Endothelial cell of umbilical vein (primary cell): ENCODE data around the gene CCNJL.

Source experiments
- EZH2 ChIP-seq: IDR thresholded peaks from 2 replicates; pipeline ENCODE4 v1.6.1; 2012; ENCODE audit warnings: borderline replicate concordance, low read depth, mild to moderate bottlenecking, moderate library complexity, low read length, inconsistent platforms; ENCODE audit not compliant: severe bottlenecking
- MAX ChIP-seq: IDR thresholded peaks from 2 replicates; pipeline ENCODE4 v1.6.1; 2011; ENCODE audit not compliant: insufficient read depth, insufficient read length
- MYC ChIP-seq: IDR thresholded peaks from one replicate; pipeline ENCODE4 v1.6.1; 2011; ENCODE audit warnings: mild to moderate bottlenecking, low read depth, low read length
- POLR2A ChIP-seq: IDR thresholded peaks from 2 replicates; pipeline ENCODE4 v1.6.1; 2012; ENCODE audit warnings: low read depth, mild to moderate bottlenecking, control low read depth, low read length
- POLR2AphosphoS5 ChIP-seq: IDR thresholded peaks from 2 replicates; pipeline ENCODE4 v1.6.1; 2012; ENCODE audit warnings: low read depth, mild to moderate bottlenecking, control low read depth, low read length, moderate library complexity; ENCODE audit not compliant: insufficient read depth
- TF ChIP-seq, protein P1 (sequence below), 2 donors: IDR thresholded peaks; 1 replicate in 1 of 2; 2 replicates in 1 of 2; pipeline ENCODE4 v1.5.1; 2011; ENCODE audit warnings: low read length in 2 of 2, mild to moderate bottlenecking in 2 of 2, moderate library complexity in 2 of 2, control low read depth in 1 of 2, inconsistent platforms in 1 of 2, low read depth in 1 of 2; ENCODE audit not compliant: insufficient read depth in 1 of 2; ENCODE audit errors: extremely low read depth in 1 of 2

GRCh38 chr5:160254706-160255105 is 57.7 kb downstream of the CCNJL start:
- TF ChIP-seq, protein P1, sequence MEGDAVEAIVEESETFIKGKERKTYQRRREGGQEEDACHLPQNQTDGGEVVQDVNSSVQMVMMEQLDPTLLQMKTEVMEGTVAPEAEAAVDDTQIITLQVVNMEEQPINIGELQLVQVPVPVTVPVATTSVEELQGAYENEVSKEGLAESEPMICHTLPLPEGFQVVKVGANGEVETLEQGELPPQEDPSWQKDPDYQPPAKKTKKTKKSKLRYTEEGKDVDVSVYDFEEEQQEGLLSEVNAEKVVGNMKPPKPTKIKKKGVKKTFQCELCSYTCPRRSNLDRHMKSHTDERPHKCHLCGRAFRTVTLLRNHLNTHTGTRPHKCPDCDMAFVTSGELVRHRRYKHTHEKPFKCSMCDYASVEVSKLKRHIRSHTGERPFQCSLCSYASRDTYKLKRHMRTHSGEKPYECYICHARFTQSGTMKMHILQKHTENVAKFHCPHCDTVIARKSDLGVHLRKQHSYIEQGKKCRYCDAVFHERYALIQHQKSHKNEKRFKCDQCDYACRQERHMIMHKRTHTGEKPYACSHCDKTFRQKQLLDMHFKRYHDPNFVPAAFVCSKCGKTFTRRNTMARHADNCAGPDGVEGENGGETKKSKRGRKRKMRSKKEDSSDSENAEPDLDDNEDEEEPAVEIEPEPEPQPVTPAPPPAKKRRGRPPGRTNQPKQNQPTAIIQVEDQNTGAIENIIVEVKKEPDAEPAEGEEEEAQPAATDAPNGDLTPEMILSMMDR (IDR thresholded peaks at IDR 0.05; ENCODE audit: extremely low read depth in 1 of 2, insufficient read depth in 1 of 2, low read depth in 1 of 2, low read length in 2 of 2): no peak
- TF ChIP-seq MYC (no peak), POLR2AphosphoS5 (no peak), EZH2 (no peak), POLR2A (no peak), MAX (no peak)
